ENCODE results near the gene FGF12. TPM values are rescaled to one million over a fixed set of nuclear protein-coding genes. Genes with fewer than 3 reads are reported as not detected.
"Not testable (repeated sequence)": the region's sequence is repeated elsewhere in the genome, so short reads cannot be mapped to it uniquely, and the experiment has no call there.

The FGF12 gene
- total RNA-seq, 4 donors from 2014 or later: 1.0 to 4.4 (median 1.3) TPM; not detected in 1

- H3K27ac ChIP-seq: no peak overlapping the region
- no peaks in the 10 kb centered on the region for H3K4me1 ChIP-seq
- no peaks in the 10 kb centered on the region for H3K9me3 ChIP-seq
- no peaks in the 10 kb centered on the region for H3K27me3 ChIP-seq
- no peak overlapping the region for H3K4me3 ChIP-seq
- TF ChIP-seq CTCF (IDR thresholded peaks at IDR 0.05): no peak
- no peak for TF ChIP-seq POLR2A (IDR thresholded peaks at IDR 0.05)
- DNase-seq: no peak
- intact Hi-C loops (cut with DNase I; ENCODE audit: low total_unique reads): no loop called here
- H3K36me3 ChIP-seq: no peaks in the 10 kb centered on the region
Observed at GRCh38 chr3:192731233-192731632, 3.9 kb upstream of the FGF12 start.

GRCh38 chr3:192726385-192726784 is 956 bp downstream of the FGF12 start:
- Histone ChIP-seq H3K4me1 (no peaks in the 10 kb centered on the region), H3K27me3 (no peaks in the 10 kb centered on the region), H3K4me3 (no peak overlapping the region), H3K36me3 (no peaks in the 10 kb centered on the region), H3K9me3 (no peaks in the 10 kb centered on the region), H3K27ac (no peak overlapping the region)
- TF ChIP-seq CTCF (IDR thresholded peaks at IDR 0.05) (no peak), POLR2A (IDR thresholded peaks at IDR 0.05) (no peak)
- DNase-seq: no peak
- intact Hi-C loops (cut with DNase I; ENCODE audit: low total_unique reads): no loop called here

GRCh38 chr3:192719964-192720363 is 7.4 kb downstream of the FGF12 start:
- TF ChIP-seq POLR2A (IDR thresholded peaks at IDR 0.05) (no peak), CTCF (IDR thresholded peaks at IDR 0.05) (no peak)
- intact Hi-C loops (cut with DNase I; ENCODE audit: low total_unique reads): no loop called here
- Histone ChIP-seq H3K9me3 (no peaks in the 10 kb centered on the region), H3K4me3 (no peak overlapping the region), H3K4me1 (no peaks in the 10 kb centered on the region), H3K27ac (no peak overlapping the region), H3K27me3 (no peaks in the 10 kb centered on the region), H3K36me3 (no peaks in the 10 kb centered on the region)
- DNase-seq: no peak

- intact Hi-C loops (cut with DNase I; ENCODE audit: low total_unique reads): no loop called here
- H3K27me3 ChIP-seq: no peaks in the 10 kb centered on the region
Observed at GRCh38 chr3:192718156-192718555, 9.2 kb downstream of the FGF12 start.

GRCh38 chr3:192715126-192715525 is 12.2 kb downstream of the FGF12 start:
- H3K4me3 ChIP-seq: no peak overlapping the region
- no peaks in the 10 kb centered on the region for H3K9me3 ChIP-seq
- intact Hi-C loops (cut with DNase I; ENCODE audit: low total_unique reads): no loop called here
- no peaks in the 10 kb centered on the region for H3K4me1 ChIP-seq
- H3K36me3 ChIP-seq: no peaks in the 10 kb centered on the region
- no peaks in the 10 kb centered on the region for H3K27me3 ChIP-seq
- TF ChIP-seq CTCF (IDR thresholded peaks at IDR 0.05) (no peak), POLR2A (IDR thresholded peaks at IDR 0.05) (no peak)
- no peak for DNase-seq
- no peak overlapping the region for H3K27ac ChIP-seq

More at GRCh38 chr3:192718156-192718555, 9.2 kb downstream of the FGF12 start:
- Histone ChIP-seq H3K9me3 (no peaks in the 10 kb centered on the region), H3K4me3 (no peak overlapping the region), H3K27ac (no peak overlapping the region), H3K4me1 (no peaks in the 10 kb centered on the region), H3K36me3 (no peaks in the 10 kb centered on the region)
- no peak for TF ChIP-seq CTCF (IDR thresholded peaks at IDR 0.05)
- TF ChIP-seq POLR2A (IDR thresholded peaks at IDR 0.05): no peak
- DNase-seq: no peak

- intact Hi-C loops (cut with DNase I; ENCODE audit: low total_unique reads); H3K9me3 ChIP-seq; H3K36me3 ChIP-seq; H3K27ac ChIP-seq; DNase-seq; H3K4me1 ChIP-seq; H3K27me3 ChIP-seq; H3K4me3 ChIP-seq: not testable (repeated sequence)
Observed at GRCh38 chr3:192711126-192711525, 16.2 kb downstream of the FGF12 start.
